ENCODE data around the gene KRR1.

KRR1 gene

GRCh38 chr12:75551477-75551876 is 40.1 kb upstream of the KRR1 start:
- TF ChIP-seq CTCF (conservative IDR thresholded peaks at IDR 0.05) (no peak), ZFX (IDR thresholded peaks at IDR 0.05) (no peak)
- no peak overlapping the region for H3K27ac ChIP-seq

- no peak overlapping the region for H3K27ac ChIP-seq
- TF ChIP-seq CTCF (conservative IDR thresholded peaks at IDR 0.05) (no peak), ZFX (IDR thresholded peaks at IDR 0.05) (no peak)
Observed at GRCh38 chr12:75550401-75551240, 39.2 kb upstream of the KRR1 start.

- H3K27ac ChIP-seq, result no peak overlapping the region
- TF ChIP-seq CTCF (conservative IDR thresholded peaks at IDR 0.05) (no peak), ZFX (IDR thresholded peaks at IDR 0.05) (no peak)
Observed at GRCh38 chr12:75549989-75550388, 38.6 kb upstream of the KRR1 start.

- no peak overlapping the region for H3K27ac ChIP-seq
- TF ChIP-seq CTCF (conservative IDR thresholded peaks at IDR 0.05) (no peak), ZFX (IDR thresholded peaks at IDR 0.05) (no peak)
Observed at GRCh38 chr12:75548879-75549278, 37.5 kb upstream of the KRR1 start.

- no peak for TF ChIP-seq ZFX (IDR thresholded peaks at IDR 0.05)
- TF ChIP-seq CTCF (conservative IDR thresholded peaks at IDR 0.05), result no peak
- no peak overlapping the region for H3K27ac ChIP-seq
Observed at GRCh38 chr12:75545636-75546035, 34.2 kb upstream of the KRR1 start.

GRCh38 chr12:75543529-75543928 is 32.1 kb upstream of the KRR1 start:
- H3K27ac ChIP-seq, result no peak overlapping the region
- TF ChIP-seq ZFX (IDR thresholded peaks at IDR 0.05) (no peak), CTCF (conservative IDR thresholded peaks at IDR 0.05) (no peak)

GRCh38 chr12:75542942-75543341 is 31.5 kb upstream of the KRR1 start:
- TF ChIP-seq CTCF (conservative IDR thresholded peaks at IDR 0.05), result no peak
- no peak for TF ChIP-seq ZFX (IDR thresholded peaks at IDR 0.05)
- no peak overlapping the region for H3K27ac ChIP-seq

All from C4-2B (cell line).